GM21447 (cell line): ENCODE data around the gene NRL.
"Not testable (repeated sequence)": the region's sequence is repeated elsewhere in the genome, so short reads cannot be mapped to it uniquely, and the experiment has no call there.

Experiments used
- ATAC-seq: cut with Tn5 transposase; IDR thresholded peaks from one replicate; pipeline ENCODE4 v1.9.1; 2021; ENCODE audit not compliant: unreplicated experiment

The NRL gene

GRCh38 chr14:24127673-24128072, 12.9 kb upstream of the NRL start:
- ATAC-seq: no peak

GRCh38 chr14:24126939-24127338, 12.2 kb upstream of the NRL start:
- ATAC-seq: no peak

- peak; percentile 55 for ATAC-seq
These were observed 9.0 kb upstream of the NRL start for GRCh38 chr14:24123424-24124417.

GRCh38 chr14:24122898-24123297, 8.1 kb upstream of the NRL start:
- no peak for ATAC-seq

GRCh38 chr14:24122416-24122815, 7.7 kb upstream of the NRL start:
- ATAC-seq: no peak

- no peak for ATAC-seq
These were observed 6.5 kb upstream of the NRL start for GRCh38 chr14:24121210-24121609.

- ATAC-seq: no peak
These were observed 4.9 kb upstream of the NRL start for GRCh38 chr14:24119691-24120090.

- ATAC-seq: no peak
These were observed 2.4 kb upstream of the NRL start for GRCh38 chr14:24117179-24117578.

GRCh38 chr14:24116128-24116814, 1.5 kb upstream of the NRL start:
- ATAC-seq: no peak

GRCh38 chr14:24115422-24116127, 826 bp upstream of the NRL start:
- ATAC-seq: no peak

GRCh38 chr14:24113801-24114531, 783 bp downstream of the NRL start:
- ATAC-seq: peak; percentile 32

- ATAC-seq: no peak
These were observed 1.4 kb downstream of the NRL start for GRCh38 chr14:24113379-24113800.

GRCh38 chr14:24110523-24110922, 4.2 kb downstream of the NRL start:
- no peak for ATAC-seq

- no peak for ATAC-seq
These were observed 4.7 kb downstream of the NRL start for GRCh38 chr14:24110060-24110459.

- no peak for ATAC-seq
These were observed 6.3 kb downstream of the NRL start for GRCh38 chr14:24108336-24108874.

GRCh38 chr14:24106672-24107271, 8.0 kb downstream of the NRL start:
- no peak for ATAC-seq

- ATAC-seq: not testable (repeated sequence)
These were observed 9.0 kb downstream of the NRL start for GRCh38 chr14:24105609-24106239.

GRCh38 chr14:24103451-24103850, 11.3 kb downstream of the NRL start:
- ATAC-seq: no peak

GRCh38 chr14:24102357-24103048, 12.2 kb downstream of the NRL start:
- ATAC-seq: no peak
